ENCODE results near the gene CALML5.

Gene CALML5

DNA sequence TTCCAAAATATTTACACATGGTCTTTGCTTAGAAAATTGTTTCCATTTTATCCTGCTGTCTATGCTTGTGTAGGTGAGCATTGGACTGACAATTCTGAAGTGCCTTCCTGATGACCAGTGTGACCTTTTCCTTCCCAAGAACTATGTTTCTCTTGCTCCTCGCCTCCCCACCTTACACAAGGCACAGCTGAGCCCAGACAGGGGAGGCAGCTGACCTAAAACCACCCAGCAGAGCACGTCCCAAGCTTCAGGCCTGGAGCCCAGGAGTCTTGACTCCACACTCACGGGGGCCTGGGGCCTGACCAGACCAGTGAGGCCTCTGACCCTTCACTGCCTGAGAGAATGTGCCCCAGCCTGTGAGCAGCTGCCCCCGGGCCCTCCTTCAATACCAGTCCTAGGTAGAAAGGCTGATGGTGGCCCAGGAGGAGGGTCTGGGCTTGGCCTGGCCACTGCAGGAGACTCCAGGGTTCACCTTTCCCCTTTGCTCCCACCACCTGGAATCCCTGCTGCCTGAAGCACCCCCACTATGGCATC lies 7.0 kb downstream of the CALML5 start:
- Histone ChIP-seq H3K9me3 (ENCODE audit: control insufficient read depth, low read length) (no peaks in the 10 kb centered on the region), H3K4me3 (ENCODE audit: insufficient read depth, low read depth, low read length) (no peak overlapping the region), H3K36me3 (ENCODE audit: control insufficient read depth, insufficient read depth, low read length) (no peaks in the 10 kb centered on the region), H3K27ac (ENCODE audit: insufficient read depth, low read depth, low read length, poor library complexity, severe bottlenecking) (no peak overlapping the region), H3K27me3 (ENCODE audit: control insufficient read depth, insufficient read depth, low read length, poor library complexity, severe bottlenecking) (no peaks in the 10 kb centered on the region), H3K4me1 (ENCODE audit: control insufficient read depth, insufficient read depth, low read length) (no peaks in the 10 kb centered on the region)
- WGBS, 2 experiments, result 93 to 94% methylated on average over 4 of the region's 4 CpGs

DNA sequence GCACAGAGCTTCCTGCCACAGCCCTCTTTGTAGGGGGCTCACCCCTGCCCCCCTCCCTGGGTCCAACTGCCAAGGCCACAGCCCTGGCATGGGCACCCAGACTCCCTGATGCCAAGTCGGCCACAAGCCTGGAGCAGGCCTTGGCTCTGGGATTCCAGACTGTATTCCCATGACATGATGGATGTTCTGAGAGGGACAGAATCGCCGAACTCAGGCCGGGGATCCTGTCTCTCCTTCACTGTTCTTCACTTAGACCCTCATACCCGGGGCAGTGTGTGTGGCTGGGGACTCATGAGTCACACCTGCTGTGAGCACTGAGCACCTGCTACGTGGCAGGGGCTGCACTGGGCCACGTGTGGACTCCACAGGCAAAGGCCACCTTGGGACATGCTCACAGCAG lies 7.9 kb downstream of the CALML5 start:
- WGBS, 2 experiments, result 93 to 95% methylated on average over 7 of the region's 7 CpGs
- no peak overlapping the region for H3K4me3 ChIP-seq (ENCODE audit: insufficient read depth, low read depth, low read length)
- H3K27ac ChIP-seq (ENCODE audit: insufficient read depth, low read depth, low read length, poor library complexity, severe bottlenecking), result no peak overlapping the region
- no peaks in the 10 kb centered on the region for H3K36me3 ChIP-seq (ENCODE audit: control insufficient read depth, insufficient read depth, low read length)
- peaks cover 2% of the 10 kb centered on the region for H3K4me1 ChIP-seq (ENCODE audit: control insufficient read depth, insufficient read depth, low read length)
- H3K9me3 ChIP-seq (ENCODE audit: control insufficient read depth, low read length), result no peaks in the 10 kb centered on the region
- no peaks in the 10 kb centered on the region for H3K27me3 ChIP-seq (ENCODE audit: control insufficient read depth, insufficient read depth, low read length, poor library complexity, severe bottlenecking)

DNA sequence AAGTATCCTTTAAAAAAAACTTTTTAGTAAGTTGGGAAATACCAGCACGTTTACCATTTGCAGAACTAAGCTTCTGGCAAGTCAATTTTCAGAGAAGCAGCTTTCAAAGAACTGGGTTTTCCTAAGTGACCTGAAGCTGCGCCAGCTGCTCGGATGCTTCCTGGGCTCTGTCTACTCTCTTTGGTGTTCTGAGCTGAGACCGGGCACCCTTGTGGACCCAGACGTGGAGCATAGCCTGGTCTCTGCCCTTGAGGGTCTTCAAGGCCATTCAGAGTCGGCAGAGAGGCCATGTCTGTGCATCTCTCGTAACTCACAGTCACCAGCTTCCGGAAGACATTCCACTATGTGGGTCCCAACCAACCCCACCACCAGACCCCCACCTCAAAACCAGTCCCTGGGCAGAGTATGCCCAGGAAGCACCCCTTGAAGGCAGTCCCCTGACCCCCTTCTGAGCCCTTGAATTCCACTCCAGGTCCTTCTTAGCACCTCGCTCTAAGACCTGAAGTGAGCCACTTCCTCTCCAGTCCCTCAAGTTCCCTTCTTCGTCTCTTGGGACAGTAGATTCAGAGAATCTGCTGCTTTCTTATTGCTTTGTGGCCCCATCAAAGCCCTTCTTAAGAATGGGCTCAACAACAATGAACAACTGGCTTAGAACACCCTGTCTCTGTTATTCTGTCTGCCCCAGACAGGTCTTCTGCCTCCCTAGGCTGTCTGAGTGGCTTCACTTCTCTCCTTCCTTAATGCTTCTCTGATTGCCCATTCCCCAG lies 8.5 kb downstream of the CALML5 start:
- no peaks in the 10 kb centered on the region for H3K27me3 ChIP-seq (ENCODE audit: control insufficient read depth, insufficient read depth, low read length, poor library complexity, severe bottlenecking)
- peaks cover 8% of the 10 kb centered on the region for H3K4me1 ChIP-seq (ENCODE audit: control insufficient read depth, insufficient read depth, low read length)
- no peak overlapping the region for H3K4me3 ChIP-seq (ENCODE audit: insufficient read depth, low read depth, low read length)
- H3K27ac ChIP-seq (ENCODE audit: insufficient read depth, low read depth, low read length, poor library complexity, severe bottlenecking), result no peak overlapping the region
- no peaks in the 10 kb centered on the region for H3K36me3 ChIP-seq (ENCODE audit: control insufficient read depth, insufficient read depth, low read length)
- WGBS, 2 experiments, result 86 to 93% methylated on average over 10 of the region's 10 CpGs
- H3K9me3 ChIP-seq (ENCODE audit: control insufficient read depth, low read length), result no peaks in the 10 kb centered on the region

- no peaks in the 10 kb centered on the region for H3K27me3 ChIP-seq (ENCODE audit: control insufficient read depth, insufficient read depth, low read length, poor library complexity, severe bottlenecking)
- no peak overlapping the region for H3K27ac ChIP-seq (ENCODE audit: insufficient read depth, low read depth, low read length, poor library complexity, severe bottlenecking)
- no peak overlapping the region for H3K4me3 ChIP-seq (ENCODE audit: insufficient read depth, low read depth, low read length)
- 93 to 100% methylated on average over 2 to 4 of the region's 4 CpGs for WGBS, 2 experiments
- H3K9me3 ChIP-seq (ENCODE audit: control insufficient read depth, low read length), result no peaks in the 10 kb centered on the region
- no peaks in the 10 kb centered on the region for H3K36me3 ChIP-seq (ENCODE audit: control insufficient read depth, insufficient read depth, low read length)
- peaks cover 12% of the 10 kb centered on the region for H3K4me1 ChIP-seq (ENCODE audit: control insufficient read depth, insufficient read depth, low read length)
Measured at GRCh38 chr10:5490032-5490431, 9.3 kb downstream of the CALML5 start.

DNA sequence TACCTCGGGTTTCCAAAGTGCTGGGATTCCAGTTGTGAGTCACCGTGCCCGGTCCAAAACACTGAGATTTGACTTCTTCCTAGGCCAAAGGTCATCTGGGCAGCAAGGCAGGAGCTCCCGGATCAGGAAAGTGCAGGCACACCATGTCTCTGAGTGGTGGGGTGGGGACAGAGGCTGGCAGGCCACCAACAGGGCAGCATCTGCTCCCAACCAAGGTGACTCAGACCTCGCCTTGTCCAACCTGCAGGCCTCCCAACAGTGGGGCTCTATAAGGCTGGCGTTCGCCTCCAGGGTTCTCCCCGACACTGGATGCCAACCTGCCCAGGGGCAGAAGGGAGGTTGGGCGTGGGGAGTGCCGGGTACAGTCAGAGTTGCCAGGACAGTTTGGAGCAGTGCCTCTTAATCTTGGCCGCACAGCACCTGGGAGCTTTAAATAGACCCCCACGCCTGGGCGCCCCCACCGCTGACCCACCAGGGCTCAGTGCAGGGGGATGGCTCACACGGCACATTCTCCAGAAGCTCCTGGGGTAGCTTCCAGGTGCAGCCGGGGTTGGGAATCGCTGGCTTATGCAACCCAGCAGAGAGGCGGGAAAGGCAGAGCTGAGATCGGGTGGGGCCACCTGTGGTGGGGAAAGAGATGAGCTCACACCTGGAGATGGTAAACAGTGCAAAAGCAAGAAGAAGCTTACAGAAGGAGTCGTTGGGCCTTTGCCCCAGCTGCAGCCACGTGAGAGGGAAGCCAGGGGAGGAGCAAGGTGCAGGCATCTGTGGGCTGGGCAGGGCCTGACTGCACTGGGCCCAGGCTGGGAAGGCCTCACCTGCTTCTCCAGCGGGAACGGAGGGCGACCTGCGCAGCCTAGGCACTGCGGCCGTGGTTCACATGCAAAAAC lies 10.9 kb downstream of the CALML5 start:
- H3K27me3 ChIP-seq (ENCODE audit: control insufficient read depth, insufficient read depth, low read length, poor library complexity, severe bottlenecking), result no peaks in the 10 kb centered on the region
- H3K36me3 ChIP-seq (ENCODE audit: control insufficient read depth, insufficient read depth, low read length), result no peaks in the 10 kb centered on the region
- H3K9me3 ChIP-seq (ENCODE audit: control insufficient read depth, low read length), result no peaks in the 10 kb centered on the region
- peaks cover 12% of the 10 kb centered on the region for H3K4me1 ChIP-seq (ENCODE audit: control insufficient read depth, insufficient read depth, low read length)
- H3K4me3 ChIP-seq (ENCODE audit: insufficient read depth, low read depth, low read length), result no peak overlapping the region
- WGBS, 2 experiments, result 88% methylated on average over 27 of the region's 27 CpGs
- no peak overlapping the region for H3K27ac ChIP-seq (ENCODE audit: insufficient read depth, low read depth, low read length, poor library complexity, severe bottlenecking)

- no peaks in the 10 kb centered on the region for H3K27me3 ChIP-seq (ENCODE audit: control insufficient read depth, insufficient read depth, low read length, poor library complexity, severe bottlenecking)
Measured at GRCh38 chr10:5486853-5487235, 12.5 kb downstream of the CALML5 start.

DNA sequence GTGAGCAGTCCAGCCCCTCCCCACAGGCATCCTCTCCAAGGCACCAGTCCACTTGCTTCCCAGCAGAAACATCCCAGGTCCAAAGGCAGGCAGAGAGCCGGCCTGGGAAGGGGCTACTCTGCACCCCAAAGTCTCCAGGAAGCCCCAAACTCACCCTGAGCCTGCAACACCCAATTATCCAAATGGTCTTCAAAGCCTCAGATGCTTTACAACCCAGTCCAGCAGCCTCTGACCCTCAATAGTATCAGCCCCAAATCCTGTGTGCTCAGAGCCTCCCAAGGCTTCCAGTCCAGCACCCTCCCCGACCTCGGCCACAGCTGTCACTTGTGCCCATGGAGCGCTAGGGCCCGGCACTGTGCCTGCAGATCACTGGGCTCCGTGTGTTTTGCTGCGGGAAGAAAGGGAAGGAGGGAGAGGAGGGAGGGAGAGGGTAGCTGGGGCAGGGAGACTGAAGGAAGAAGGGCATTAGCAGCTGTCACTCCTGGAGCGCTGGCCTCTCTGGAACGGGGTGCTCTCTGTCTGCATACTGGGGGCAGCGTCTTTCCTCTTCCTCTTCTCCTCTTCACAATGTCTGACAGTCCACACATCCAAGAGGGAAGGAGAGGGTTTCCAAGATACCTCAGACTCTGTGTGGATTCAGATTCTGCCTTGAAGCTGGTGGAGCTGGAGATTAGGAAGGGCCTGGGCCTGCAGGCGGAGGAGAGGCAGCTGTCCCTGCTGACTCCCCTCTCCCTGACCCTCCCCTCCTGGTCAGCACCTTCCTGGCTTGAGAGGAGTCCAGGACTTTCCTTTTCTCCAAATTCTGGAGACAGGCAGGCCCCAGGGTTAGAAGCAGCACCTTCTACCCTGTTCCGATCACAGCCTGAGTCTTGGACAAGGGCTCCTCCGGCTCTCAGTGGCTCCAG lies 13.2 kb downstream of the CALML5 start:
- Histone ChIP-seq H3K27ac (ENCODE audit: insufficient read depth, low read depth, low read length, poor library complexity, severe bottlenecking) (no peak overlapping the region), H3K4me1 (ENCODE audit: control insufficient read depth, insufficient read depth, low read length) (peaks cover 12% of the 10 kb centered on the region), H3K27me3 (ENCODE audit: control insufficient read depth, insufficient read depth, low read length, poor library complexity, severe bottlenecking) (no peaks in the 10 kb centered on the region), H3K36me3 (ENCODE audit: control insufficient read depth, insufficient read depth, low read length) (no peaks in the 10 kb centered on the region), H3K4me3 (ENCODE audit: insufficient read depth, low read depth, low read length) (no peak overlapping the region), H3K9me3 (ENCODE audit: control insufficient read depth, low read length) (no peaks in the 10 kb centered on the region)
- 63 to 65% methylated on average over 13 of the region's 13 CpGs for WGBS, 2 experiments

More at GRCh38 chr10:5486853-5487235, 12.5 kb downstream of the CALML5 start:
- Histone ChIP-seq H3K9me3 (ENCODE audit: control insufficient read depth, low read length) (no peaks in the 10 kb centered on the region), H3K27ac (ENCODE audit: insufficient read depth, low read depth, low read length, poor library complexity, severe bottlenecking) (no peak overlapping the region), H3K4me1 (ENCODE audit: control insufficient read depth, insufficient read depth, low read length) (peaks cover 12% of the 10 kb centered on the region), H3K4me3 (ENCODE audit: insufficient read depth, low read depth, low read length) (no peak overlapping the region), H3K36me3 (ENCODE audit: control insufficient read depth, insufficient read depth, low read length) (no peaks in the 10 kb centered on the region)
- WGBS, 2 experiments, result 72 to 79% methylated on average over 9 of the region's 9 CpGs

GRCh38 chr10:5485290-5485689 lies 14.1 kb downstream of the CALML5 start:
- Histone ChIP-seq H3K9me3 (ENCODE audit: control insufficient read depth, low read length) (no peaks in the 10 kb centered on the region), H3K4me3 (ENCODE audit: insufficient read depth, low read depth, low read length) (no peak overlapping the region), H3K4me1 (ENCODE audit: control insufficient read depth, insufficient read depth, low read length) (peaks cover 12% of the 10 kb centered on the region), H3K27ac (ENCODE audit: insufficient read depth, low read depth, low read length, poor library complexity, severe bottlenecking) (no peak overlapping the region), H3K36me3 (ENCODE audit: control insufficient read depth, insufficient read depth, low read length) (no peaks in the 10 kb centered on the region), H3K27me3 (ENCODE audit: control insufficient read depth, insufficient read depth, low read length, poor library complexity, severe bottlenecking) (no peaks in the 10 kb centered on the region)
- WGBS, 2 experiments, result 93% methylated on average over 14 of the region's 14 CpGs

- Histone ChIP-seq H3K27ac (ENCODE audit: insufficient read depth, low read depth, low read length, poor library complexity, severe bottlenecking) (no peak overlapping the region), H3K4me3 (ENCODE audit: insufficient read depth, low read depth, low read length) (no peak overlapping the region), H3K27me3 (ENCODE audit: control insufficient read depth, insufficient read depth, low read length, poor library complexity, severe bottlenecking) (no peaks in the 10 kb centered on the region), H3K36me3 (ENCODE audit: control insufficient read depth, insufficient read depth, low read length) (no peaks in the 10 kb centered on the region), H3K4me1 (ENCODE audit: control insufficient read depth, insufficient read depth, low read length) (peaks cover 12% of the 10 kb centered on the region), H3K9me3 (ENCODE audit: control insufficient read depth, low read length) (no peaks in the 10 kb centered on the region)
- 88 to 93% methylated on average over 2 to 3 of the region's 3 CpGs for WGBS, 2 experiments
Measured at GRCh38 chr10:5484205-5484604, 15.2 kb downstream of the CALML5 start.

Data from ectodermal cell (in vitro differentiated cells).